ENCODE data around the gene LIG4.
A peak's percentile ranks its signal among the peaks of the same experiment; 100 is the strongest.
"Not testable (repeated sequence)": the region's sequence is repeated elsewhere in the genome, so short reads cannot be mapped to it uniquely, and the experiment has no call there.

Gene LIG4

GRCh38 chr13:108215436-108215835, at the start of gene LIG4:
Gene LIG4, minus strand, starts transcription at chr13:108215536. Its CDS starts 4,268 bp downstream, at chr13:108211268.
- DNase-seq: peak; percentile 89 to 91

GRCh38 chr13:108263621-108264355, 48.5 kb upstream of the LIG4 start:
- no peak for DNase-seq

- no peak for DNase-seq
These were observed 41.9 kb upstream of the LIG4 start for GRCh38 chr13:108257248-108257647.

- DNase-seq: no peak
These were observed 33.8 kb upstream of the LIG4 start for GRCh38 chr13:108249150-108249549.

- DNase-seq: no peak
These were observed 15.0 kb upstream of the LIG4 start for GRCh38 chr13:108230377-108230776.

- DNase-seq: no peak
These were observed 12.4 kb upstream of the LIG4 start for GRCh38 chr13:108227651-108228272.

- no peak for DNase-seq
These were observed 10.8 kb upstream of the LIG4 start for GRCh38 chr13:108226184-108226583.

GRCh38 chr13:108225440-108225839, 10.1 kb upstream of the LIG4 start:
- DNase-seq: no peak

GRCh38 chr13:108223687-108224503, 8.6 kb upstream of the LIG4 start:
- DNase-seq: no peak

GRCh38 chr13:108220041-108220440, 4.7 kb upstream of the LIG4 start:
- peak in 1 of 2 experiments; percentile 16 for DNase-seq

- DNase-seq: peak; percentile 81 to 86
These were observed 3.0 kb upstream of the LIG4 start, which contains the start of gene ABHD13 for GRCh38 chr13:108218044-108218974. Gene ABHD13, plus strand, starts transcription at chr13:108218392. Its CDS starts 10,827 bp downstream, at chr13:108229219.

- not testable (repeated sequence) for DNase-seq
These were observed 2.1 kb upstream of the LIG4 start for GRCh38 chr13:108217307-108218043.

- DNase-seq: peak in 1 of 2 experiments; percentile 9
These were observed 680 bp downstream of the LIG4 start for GRCh38 chr13:108214441-108215271.

- DNase-seq: no peak
These were observed 1.4 kb downstream of the LIG4 start for GRCh38 chr13:108213946-108214345.

GRCh38 chr13:108212886-108213285, 2.5 kb downstream of the LIG4 start:
- DNase-seq: no peak

- no peak for DNase-seq
These were observed 4.8 kb downstream of the LIG4 start for GRCh38 chr13:108210551-108210950.

- no peak for DNase-seq
These were observed 14.4 kb downstream of the LIG4 start for GRCh38 chr13:108200781-108201398.

GRCh38 chr13:108195861-108196260, 19.5 kb downstream of the LIG4 start:
- no peak for DNase-seq

GRCh38 chr13:108195146-108195545, 20.2 kb downstream of the LIG4 start:
- DNase-seq: no peak

GRCh38 chr13:108194435-108194936, 20.9 kb downstream of the LIG4 start:
- no peak for DNase-seq

Data from activated CD4-positive, alpha-beta T cell treated with anti-CD3 and anti-CD28 coated beads, Interleukin-2, amount 50 U/mL, for 4 hours (primary cell).